Choroid plexus epithelial cell (primary cell): Measurements from ENCODE around the gene AMBRA1.

Experiments
- DNase-seq: peaks from one replicate; pipeline ENCODE4 v3.0.0-alpha.2; 2010; ENCODE audit warnings: low read depth
- H3K4me3 ChIP-seq: 2 replicates; pipeline ENCODE4 v1.5.1; 2011; ENCODE audit warnings: low read depth, mild to moderate bottlenecking, control low read depth, low read length, moderate library complexity
- TF ChIP-seq, protein P1 (sequence below): conservative IDR thresholded peaks from 2 replicates; pipeline ENCODE4 v1.5.1; 2011; ENCODE audit warnings: low read depth, mild to moderate bottlenecking, control low read depth, inconsistent platforms, low read length, moderate library complexity

Gene AMBRA1

DNA sequence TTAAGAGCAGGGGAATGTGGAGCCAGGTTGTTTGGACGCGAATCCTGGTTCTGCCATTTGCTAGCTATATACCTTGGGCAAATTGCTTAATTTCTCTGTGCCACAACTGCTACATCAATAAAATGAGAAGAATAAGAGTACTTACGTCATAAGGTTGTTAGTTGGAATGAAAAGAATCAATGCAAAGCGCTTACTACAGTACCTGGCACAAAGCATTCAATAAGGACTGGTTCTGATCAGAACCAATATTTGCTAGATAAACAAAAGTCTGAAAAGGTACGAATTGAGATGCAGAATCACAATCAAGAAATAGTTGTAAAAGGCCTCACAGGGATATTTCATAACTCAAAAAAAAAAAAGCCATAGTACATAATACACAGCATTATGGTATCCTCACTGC, 11.2 kb downstream of the AMBRA1 start:
- no peak for DNase-seq
- TF ChIP-seq, protein P1, sequence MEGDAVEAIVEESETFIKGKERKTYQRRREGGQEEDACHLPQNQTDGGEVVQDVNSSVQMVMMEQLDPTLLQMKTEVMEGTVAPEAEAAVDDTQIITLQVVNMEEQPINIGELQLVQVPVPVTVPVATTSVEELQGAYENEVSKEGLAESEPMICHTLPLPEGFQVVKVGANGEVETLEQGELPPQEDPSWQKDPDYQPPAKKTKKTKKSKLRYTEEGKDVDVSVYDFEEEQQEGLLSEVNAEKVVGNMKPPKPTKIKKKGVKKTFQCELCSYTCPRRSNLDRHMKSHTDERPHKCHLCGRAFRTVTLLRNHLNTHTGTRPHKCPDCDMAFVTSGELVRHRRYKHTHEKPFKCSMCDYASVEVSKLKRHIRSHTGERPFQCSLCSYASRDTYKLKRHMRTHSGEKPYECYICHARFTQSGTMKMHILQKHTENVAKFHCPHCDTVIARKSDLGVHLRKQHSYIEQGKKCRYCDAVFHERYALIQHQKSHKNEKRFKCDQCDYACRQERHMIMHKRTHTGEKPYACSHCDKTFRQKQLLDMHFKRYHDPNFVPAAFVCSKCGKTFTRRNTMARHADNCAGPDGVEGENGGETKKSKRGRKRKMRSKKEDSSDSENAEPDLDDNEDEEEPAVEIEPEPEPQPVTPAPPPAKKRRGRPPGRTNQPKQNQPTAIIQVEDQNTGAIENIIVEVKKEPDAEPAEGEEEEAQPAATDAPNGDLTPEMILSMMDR = no peak
- no peak overlapping the region for H3K4me3 ChIP-seq

DNA sequence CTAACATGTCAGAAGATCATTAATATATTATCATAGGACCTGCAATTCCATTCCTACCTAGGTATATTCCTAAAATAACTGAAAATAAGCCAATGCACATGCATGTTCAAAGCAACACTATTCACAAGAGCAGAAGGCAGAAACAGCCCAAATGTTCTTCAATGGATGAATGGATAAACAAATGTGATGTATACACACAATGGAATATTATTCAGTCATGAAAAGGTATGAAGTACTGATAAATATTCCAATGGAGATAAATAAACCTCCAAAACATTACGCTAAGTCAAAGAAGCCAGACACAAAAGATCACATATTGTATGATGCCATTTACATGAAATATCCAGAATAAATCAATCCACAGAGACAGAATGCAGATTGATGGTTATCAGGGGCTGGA, 16.8 kb downstream of the AMBRA1 start:
- no peak for DNase-seq
- TF ChIP-seq, protein P1 = no peak
- H3K4me3 ChIP-seq = no peak overlapping the region

DNA sequence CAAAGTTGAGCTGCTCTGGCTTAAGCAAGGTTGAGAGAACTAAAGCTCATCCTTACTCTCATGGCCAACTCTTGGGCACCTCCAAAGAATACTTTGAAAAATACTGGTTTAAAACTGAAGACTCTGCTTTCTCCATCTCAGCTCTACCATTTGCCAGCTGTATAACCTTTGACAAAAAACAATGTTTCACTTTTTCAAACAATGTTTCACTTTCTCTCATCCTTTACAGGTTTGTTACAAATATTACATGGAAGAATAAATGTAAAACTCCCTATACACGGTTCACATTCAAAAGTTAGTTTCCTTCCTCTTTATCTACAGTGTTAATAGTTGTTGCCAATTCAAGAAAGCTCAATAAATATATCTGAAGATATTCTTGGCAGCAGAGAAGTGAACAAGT, 19.2 kb downstream of the AMBRA1 start:
- DNase-seq = no peak
- no peak overlapping the region for H3K4me3 ChIP-seq
- TF ChIP-seq, protein P1 = no peak

DNA sequence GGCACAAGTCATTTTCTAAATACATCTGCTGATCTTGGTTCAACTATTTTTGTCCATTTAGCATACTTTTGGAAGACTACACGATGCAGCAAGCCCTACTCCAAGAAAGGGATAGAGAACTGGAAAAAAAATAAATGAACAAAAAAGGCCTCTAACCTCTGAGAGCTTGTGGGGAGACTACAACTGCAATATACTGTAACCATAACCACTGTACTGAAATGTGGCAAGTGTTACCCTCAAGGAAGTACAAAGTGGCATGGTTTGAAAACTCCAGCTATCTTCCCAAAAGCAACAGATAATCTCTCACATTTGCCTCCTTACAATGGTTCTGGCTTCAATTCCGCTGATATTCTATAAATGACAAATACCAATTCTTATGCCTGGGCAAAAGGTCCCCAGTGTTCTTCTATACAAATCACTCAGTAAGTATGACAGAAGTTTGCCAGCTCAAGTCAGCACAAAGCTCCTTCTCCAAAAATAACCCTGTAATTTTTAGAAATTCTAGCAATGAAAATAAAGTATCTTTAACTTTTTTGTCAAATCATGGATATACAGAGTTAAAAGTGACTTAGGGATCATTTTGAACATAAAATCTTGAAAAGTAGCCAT, 22.9 kb downstream of the AMBRA1 start:
- TF ChIP-seq, protein P1 = no peak
- H3K4me3 ChIP-seq = no peak overlapping the region
- DNase-seq = no peak

DNA sequence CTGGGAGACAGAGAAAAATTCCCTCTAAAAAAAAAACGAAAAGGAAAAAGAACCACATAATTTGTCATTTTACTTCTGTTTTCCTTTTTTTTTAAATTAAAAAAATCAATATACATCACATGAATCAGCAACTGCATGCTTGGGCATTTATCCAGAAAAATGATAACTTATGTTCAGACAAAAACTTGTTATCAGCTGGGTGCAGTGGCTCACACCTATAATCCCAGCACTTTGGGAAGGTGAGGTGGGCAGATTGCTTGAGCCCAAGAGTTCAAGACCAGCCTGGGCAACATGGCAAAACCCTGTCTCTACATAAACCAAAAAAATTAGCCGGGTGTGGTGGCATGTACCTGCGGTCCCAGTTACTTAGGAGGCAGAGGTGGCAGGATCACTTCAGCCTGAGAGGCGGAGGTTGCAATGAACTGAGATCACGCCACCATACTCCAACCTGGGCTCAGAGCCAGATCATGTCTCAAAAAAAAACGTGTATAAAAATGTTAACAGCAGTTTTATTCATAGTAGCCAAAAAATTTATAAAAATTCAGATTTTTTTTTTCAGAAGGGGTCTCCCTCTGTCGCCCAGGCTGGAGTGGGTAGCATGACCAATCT, 28.5 kb downstream of the AMBRA1 start:
- DNase-seq = no peak
- no peak overlapping the region for H3K4me3 ChIP-seq
- TF ChIP-seq, protein P1 = no peak

DNA sequence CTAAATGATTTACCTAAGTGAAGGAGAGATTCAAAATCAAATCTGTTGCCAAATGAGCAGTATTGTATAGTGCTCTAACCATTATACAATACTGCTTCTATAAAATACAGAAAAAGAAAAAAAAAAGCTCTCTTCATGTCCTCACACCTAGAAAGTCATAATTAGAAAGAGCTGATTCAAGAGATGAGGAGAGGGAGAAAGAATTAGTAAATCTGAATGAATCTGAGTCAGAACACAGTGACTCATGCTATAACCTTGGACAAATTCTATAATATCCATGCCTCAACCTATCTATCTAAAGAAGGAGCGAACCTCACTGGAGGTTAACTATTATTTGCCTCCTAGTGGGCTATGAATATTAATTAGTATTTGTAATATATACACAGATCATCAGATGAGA, 29.4 kb downstream of the AMBRA1 start:
- DNase-seq = peak; percentile 50
- H3K4me3 ChIP-seq = no peak overlapping the region
- TF ChIP-seq, protein P1 = no peak

DNA sequence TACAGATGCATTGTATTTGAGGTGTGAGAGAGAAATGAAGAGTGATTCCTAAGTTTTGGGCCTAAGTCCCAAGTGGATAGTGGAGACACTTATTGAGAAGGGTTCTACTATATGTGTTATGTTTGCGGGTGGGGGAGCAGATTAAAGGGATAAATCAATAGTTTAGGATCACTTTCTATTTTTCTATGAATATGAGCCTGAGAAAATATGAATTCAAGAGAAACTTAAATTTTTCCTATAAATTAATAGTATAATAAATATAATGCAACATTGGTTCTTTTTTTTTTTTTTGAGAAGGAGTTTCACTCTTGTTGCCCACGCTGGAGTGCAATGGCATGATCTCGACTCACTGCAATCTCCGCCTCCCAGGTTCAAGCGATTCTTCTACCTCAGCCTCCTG, 31.3 kb downstream of the AMBRA1 start:
- TF ChIP-seq, protein P1 = no peak
- H3K4me3 ChIP-seq = no peak overlapping the region
- no peak for DNase-seq
